Stimulated activated CD8-positive, alpha-beta memory T cell treated with anti-CD3 and anti-CD28 coated beads, Interleukin-2, amount 100 ng/mL, for 1 hour (primary cell): ENCODE measurements around the gene TTC24.
"Not testable (repeated sequence)": the region's sequence is repeated elsewhere in the genome, so short reads cannot be mapped to it uniquely, and the experiment has no call there.

Source experiments
- DNase-seq, 2 donors: peaks; one replicate each; pipeline ENCODE4 v3.0.0-alpha.2; 2020; ENCODE audit warnings: low read depth in 2 of 2

Gene TTC24

DNA sequence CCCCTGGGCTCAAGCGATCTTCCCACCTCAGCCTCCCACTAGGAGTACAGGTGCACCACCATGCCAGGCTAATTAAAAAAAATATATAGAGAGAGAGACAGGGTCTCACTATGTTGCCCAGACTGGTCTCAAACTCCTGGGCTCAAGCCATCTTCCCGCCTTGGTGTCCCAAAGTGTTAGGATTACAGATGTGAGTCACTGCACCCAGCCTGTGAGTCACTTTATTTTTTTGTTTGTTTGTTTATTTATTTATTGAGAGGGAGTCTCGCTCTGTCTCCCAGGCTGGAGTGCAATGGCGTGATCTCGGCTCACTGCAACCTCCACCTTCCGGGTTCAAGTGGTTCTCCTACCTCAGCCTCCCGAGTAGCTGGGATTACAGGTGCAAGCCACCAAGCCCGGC is 8.4 kb downstream of the TTC24 start:
- DNase-seq: not testable (repeated sequence)

DNA sequence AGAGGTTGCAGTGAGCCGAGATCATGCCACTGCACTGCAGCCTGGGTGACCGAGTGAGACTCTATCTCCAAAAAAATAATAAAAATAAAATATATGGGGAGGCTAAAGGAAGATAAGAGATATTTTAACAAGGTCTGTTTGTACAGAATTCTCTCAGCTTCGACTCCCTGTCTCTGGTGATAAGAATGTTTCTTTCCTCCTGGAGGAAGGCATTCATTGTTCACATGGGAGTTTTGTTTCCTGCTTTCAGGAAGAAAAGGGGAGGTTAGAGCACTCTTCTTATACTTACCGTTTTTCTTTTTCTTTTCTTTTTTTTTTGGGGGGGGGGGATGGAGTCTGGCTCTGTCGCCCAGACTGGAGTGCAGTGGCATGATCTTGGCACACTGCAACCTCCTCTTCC is 10.0 kb downstream of the TTC24 start:
- no peak for DNase-seq

DNA sequence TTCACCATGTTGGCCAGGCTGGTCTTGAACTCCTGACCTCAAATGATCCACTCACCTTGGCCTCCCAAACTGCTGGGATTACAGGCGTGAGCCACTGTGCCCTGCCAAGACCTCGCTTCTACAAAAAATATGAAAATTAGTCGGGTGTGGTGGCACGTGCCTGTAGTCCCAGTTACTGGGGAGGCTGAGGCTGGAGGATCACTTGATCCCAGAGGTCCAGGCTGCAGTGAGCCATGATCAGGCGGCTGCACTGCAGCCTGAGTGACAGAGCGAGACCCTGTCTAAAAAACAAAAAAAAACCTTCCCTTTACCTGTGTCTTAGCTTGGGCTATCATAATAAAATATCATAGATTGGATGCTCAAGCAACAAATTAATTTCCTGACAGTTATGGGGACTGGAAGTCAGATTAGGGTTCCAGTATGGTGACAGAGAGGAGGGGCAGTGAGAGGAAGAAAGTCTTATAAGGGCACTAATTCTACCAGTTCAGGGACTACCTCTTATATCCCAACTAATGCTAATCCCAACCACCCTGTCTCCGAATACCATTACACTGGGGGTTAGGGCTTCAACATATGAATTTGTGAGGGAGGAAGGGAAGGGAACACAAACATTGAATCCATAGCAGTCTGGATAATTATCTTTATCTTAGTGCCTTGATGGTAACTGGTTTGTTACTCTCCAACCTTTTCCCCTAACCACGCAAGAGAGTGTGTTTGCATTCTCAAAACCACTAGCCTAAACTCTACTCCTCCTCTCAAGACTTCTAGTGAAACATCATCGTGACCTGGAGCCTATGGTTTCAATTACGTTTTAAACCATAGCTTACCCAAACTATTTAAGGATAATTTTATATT is 11.0 kb downstream of the TTC24 start:
- no peak for DNase-seq

DNA sequence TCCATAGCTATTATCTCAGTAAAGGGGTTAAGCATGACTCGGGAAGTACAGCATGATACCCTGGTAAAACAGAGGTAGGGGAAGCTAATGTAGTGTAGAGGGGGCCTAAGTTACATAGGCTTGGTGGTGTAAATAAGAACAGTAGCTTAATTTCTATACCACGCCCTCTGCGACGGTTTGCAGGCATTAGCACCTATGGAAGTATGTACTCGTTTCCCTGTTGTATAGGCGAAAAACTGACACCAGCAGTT is 11.6 kb downstream of the TTC24 start:
- DNase-seq: no peak

DNA sequence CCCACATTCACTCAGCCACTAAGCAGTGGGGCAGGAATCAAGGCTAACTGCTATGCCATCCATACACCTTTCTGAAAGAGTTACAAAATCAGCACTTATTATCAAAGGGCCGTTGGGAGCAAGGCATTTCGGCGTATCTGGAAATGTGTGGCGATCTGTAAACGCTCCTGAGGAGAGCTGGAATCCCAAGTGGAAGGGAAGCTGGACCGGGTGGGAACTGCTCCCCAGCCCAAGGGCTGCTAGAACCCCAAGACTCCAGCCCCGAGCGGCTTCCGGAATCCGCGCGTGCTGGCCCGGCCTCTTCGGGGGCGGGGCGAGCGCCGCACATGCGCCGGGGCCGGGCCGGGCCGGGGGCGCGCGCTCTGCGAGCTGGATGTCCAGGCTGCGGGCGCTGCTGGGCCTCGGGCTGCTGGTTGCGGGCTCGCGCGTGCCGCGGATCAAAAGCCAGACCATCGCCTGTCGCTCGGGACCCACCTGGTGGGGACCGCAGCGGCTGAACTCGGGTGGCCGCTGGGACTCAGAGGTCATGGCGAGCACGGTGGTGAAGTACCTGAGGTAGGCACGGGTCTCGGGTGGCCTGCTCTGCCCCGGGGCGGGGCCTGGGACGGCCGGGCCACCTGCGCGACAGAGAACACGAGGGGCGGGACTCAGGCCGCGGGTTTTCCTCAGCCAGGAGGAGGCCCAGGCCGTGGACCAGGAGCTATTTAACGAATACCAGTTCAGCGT is 12.1 kb downstream of the TTC24 start, which contains the start of gene NAXE:
TSS of gene NAXE (plus strand) at position 345 of the 726 bp plus-strand sequence. CDS start at position 374, 29 bp downstream.
- peak; percentile 30 to 48 for DNase-seq

DNA sequence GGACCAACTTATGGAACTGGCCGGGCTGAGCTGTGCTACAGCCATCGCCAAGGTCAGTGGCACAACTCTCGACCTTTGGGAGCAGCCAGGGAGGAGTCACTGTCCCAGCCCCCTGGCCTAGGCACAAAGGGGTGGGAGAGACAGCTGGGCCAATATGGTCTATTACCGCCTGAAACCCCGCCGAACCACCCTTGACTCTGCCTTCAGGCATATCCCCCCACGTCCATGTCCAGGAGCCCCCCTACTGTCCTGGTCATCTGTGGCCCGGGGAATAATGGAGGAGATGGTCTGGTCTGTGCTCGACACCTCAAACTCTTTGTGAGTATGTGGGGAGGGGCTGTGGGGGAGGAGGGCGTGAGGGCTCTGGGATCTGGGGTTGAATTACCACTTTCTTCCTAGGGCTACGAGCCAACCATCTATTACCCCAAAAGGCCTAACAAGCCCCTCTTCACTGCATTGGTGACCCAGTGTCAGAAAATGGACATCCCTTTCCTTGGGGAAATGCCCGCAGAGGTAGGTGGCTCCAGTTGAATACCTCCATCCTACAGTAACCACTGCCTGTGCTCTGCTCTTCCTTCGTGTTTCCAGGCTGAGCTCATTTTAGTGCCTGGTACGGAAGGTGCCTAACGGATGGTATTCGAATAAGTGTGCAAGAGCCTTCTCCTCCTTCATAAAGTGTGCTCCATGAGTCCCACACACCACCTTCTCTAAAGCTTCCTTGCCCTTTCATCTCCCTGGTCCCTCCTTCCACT is 12.8 kb downstream of the TTC24 start:
- DNase-seq: no peak

DNA sequence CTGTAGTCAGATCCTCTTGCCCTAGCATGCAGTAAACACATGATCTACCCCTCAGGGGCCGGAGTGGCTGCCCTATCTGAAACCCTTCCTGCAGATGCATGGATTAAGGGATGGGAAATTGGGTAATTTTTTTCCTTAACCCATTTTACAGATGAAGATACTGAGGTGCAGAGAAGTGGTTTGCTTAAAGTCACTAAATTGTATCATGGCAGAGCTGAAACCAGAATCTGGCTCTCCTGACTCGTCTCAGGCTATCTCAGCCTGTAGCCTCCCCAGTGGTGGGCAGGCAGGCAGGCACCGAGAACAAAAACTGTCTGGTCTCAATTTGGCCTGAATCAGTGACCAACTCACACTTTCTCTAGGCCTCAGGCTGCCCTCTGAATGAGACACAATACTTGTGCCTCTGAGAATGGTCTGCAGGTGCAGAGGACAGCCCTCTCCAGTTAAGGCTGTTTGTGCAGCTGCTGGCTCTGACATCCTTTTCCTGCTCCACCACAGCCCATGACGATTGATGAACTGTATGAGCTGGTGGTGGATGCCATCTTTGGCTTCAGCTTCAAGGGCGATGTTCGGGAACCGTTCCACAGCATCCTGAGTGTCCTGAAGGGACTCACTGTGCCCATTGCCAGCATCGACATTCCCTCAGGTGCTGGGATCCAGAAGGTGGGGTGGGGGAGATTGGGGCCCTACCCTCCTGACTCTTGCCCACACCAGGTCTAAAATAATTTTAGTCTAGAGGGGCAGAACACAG is 13.6 kb downstream of the TTC24 start:
- no peak for DNase-seq

DNA sequence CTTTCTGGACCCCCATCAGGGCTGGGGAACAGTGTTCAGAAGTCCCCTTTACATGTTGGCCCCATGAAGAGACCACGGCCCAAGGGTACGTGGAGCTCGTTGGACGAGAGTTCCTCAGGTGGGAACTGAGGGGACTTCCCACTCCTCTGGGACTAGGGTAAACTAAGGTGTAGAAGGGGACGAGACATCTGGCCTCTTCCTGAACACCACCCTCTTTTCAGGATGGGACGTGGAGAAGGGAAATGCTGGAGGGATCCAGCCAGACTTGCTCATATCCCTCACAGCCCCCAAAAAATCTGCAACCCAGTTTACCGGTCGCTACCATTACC is 14.1 kb downstream of the TTC24 start:
- DNase-seq: no peak

DNA sequence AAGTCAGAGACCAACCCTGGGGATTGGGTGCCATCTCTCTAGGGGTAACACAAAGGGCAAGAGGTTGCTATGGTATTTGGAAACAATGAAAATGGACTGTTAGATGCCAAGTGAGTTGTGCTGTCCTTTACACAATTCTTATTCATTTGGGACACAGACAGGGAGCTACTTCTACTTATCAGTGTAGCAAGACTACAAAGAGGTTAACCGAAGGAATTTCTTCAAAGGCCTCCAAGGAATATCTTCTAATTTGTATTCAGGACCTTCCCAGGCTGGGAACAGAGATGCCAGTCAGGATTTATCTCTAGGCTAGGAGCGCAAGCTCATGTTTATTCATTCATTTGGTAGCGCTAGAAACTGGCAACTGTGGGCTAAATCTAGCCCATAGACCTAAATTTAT is 14.7 kb downstream of the TTC24 start:
- no peak for DNase-seq

DNA sequence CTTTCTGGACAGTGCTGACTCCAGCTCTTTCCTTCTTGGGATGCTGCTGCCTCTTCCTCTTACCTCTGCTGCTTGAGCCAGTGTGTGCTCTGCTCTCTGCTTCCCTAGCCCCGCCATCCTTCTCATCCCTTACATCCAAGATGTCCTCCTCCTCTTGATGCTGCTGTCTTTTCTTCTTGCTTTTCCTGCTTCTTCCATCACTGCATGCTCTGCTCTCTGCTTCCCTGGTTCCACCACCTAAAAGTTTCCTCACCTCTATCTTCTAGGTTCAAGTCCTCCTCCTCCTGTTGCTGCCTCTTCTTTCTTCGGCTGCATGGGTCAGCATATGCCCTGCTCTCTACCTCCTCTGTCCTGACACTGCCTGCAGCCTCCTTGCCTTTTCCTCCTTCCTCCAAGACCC is 15.5 kb downstream of the TTC24 start:
- no peak for DNase-seq

DNA sequence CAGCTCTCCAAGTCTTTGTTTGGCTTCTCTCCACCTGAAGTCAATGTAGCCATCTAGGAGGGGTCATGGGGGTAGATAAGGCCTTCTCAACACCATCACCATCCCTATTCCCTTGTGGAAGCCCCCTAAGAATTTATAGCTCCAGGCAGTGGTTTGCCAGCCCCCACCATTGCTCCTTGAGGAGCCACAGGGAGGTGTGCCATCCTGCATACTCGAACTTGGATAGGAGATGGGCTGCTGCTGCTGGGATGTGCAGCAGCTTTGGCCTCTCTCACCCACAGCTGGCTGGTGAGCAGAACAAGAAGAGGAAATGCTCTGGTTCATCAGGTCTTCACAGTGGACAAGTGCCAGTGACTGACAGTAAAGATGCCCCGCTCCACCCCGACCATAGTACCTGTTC is 16.9 kb downstream of the TTC24 start:
- no peak for DNase-seq

DNA sequence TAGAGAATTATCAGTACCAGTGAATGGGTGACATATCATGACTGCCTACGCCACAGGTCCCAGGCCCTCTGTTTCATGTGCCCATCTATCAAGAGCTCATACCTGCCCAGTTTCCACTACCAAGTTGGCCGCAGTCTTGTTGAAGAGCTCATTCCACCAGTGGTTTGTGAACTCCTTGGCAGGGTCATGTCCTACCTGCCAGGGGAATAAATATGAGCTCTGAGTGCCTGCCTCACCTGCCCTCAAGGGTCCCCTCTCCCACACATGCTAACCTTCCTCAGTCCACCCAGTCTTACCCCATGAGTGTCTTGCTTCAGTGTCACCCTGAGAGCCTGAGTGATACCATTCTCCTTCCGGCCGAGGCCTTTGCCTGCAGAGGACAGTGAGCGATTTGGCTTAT is 18.6 kb downstream of the TTC24 start:
- no peak for DNase-seq

DNA sequence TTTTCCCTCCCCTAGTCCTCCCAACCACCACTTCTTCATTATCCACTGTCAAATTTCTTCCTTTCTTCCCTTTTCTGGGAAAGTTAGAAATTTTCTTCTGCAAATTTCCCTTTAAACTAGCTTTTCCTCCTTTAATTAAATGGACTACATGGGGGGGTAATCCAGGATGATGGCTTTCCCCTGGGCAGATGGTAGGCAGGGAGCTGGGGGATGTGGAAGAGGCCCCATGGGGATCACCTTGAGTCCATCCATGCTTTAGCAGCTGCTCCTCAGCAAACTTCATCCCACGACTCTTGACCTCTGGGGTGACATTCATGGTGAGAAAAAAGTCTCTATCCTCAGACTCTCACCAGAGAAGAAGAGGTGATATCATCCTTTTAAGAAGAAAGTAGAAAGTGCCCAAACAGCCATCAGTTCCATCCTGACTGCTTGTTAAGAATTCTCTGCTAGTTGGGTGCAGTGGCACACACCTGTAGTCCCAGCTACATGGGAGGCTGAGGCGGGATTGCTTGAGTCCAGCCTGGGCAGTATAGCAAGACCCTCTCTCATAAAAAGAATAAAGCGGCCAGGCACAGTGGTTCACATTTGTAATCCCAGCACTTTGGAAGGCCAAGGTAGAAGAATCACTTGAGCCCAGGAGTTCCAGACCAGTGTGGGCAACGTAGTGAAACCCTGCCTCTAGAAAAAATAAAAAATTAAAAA is 19.4 kb downstream of the TTC24 start:
- no peak for DNase-seq

DNA sequence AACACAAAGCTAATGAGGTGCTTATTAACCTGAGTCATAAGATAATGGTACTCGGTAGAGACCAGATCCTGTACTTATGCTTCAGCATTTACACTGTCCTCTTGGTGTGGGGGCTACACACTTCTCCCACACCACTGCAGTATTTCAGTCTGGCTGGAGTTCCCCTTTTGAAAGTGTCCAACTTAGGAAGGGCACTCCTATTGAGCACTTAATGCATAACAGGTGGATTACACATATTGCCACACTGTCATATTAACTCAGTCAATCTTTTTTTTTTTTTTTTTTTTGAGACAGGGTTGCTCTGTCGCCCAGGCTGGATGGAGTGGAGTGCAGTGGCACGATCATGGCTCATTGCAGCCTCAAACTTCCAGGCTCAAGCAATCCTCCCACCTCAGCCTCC is 20.3 kb downstream of the TTC24 start:
- no peak for DNase-seq

DNA sequence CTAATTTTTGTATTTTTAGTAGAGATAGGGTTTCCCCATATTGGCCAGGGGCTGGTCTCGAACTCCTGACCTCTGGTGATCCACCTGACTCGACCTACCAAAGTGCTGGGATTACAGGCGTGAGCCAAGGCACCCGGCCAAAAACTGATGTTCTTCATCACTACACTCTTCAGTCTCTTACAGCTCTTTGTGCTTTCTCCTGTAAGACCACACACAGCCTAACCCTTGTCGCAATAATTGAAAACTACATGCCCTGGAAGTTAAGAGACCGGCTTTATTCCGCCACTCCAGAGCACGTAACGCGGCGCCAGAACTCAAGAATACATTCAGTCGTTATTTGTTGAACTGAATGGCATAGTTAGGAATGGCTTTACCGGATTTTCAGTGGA is 21.2 kb downstream of the TTC24 start:
- no peak for DNase-seq

DNA sequence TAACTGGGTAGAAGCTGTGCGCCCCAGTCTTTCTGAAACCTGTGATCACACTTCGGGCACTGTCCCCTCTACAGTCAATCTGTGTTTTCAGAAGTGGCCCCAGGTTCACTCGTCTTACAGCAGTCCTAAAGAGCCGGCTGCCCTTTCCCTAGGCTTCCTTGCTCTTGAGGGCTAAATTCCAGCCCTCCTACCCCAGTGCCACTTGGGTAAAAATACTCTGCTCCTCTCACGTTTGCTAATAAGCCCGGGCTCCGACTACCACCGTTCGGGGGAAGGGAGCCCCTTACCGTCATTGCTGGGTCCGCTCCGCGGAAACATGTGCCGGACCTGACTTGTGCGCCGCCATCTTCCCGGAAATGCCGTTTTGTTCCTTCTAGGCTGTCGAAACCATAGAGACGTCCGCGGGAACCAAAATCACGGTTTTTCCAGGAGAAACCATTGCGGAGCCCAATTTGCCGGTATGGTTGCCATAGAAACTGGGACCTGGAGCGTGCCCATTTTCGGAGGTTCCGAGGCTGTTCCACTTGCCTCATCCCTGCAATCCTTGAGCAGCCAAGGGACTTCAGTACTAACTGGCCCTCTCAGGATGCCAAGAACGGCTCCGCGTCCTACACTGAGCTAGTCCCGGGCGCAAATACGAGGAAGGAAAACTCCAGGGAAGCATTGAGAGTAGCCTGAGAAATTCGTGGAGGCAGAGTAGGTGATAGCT is 21.8 kb downstream of the TTC24 start, which contains the start of gene GPATCH4:
TSS of gene GPATCH4 (minus strand) at position 358 of the 709 bp plus-strand sequence.
- peak; percentile 53 to 64 for DNase-seq

DNA sequence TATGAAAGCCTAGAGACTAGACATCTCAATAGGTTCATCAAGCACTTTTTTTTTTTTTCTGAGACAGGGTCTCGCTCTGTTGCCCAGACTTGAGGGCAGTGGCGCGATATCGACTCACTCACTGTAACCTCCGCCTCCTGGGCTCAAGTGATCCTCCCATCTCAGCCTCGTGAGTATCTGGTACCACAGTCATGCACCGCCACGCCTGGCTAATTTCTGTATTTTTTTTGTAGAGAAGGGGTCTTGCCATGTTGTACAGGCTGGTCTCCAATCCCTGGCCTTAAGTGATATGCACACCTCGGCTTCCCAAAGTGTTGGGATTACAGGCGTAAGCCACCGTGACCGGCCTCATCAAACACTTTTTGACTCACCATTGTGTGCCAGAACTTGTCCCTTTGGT is 22.4 kb downstream of the TTC24 start:
- no peak for DNase-seq

DNA sequence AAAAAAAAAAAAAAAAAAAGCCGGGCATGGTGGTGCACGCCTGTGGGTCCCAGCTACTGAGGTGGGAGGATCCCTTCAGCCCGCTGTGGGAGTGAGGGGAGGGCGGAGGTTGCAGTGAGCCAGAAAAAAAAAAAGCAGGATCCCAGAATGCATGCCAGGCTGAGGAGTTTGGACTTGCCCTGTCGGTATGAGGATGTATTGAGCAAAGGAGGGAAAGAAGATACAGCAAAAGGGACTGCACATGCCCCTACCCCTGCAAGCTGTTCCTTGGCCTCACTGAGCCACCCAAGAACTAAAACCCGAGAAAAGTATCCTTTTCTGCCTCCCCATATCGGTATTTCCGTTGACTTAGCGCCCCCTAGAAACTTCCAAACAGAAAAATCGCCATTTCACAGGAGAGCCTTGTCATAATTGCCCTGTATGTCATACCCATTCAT is 23.1 kb downstream of the TTC24 start:
- no peak for DNase-seq

DNA sequence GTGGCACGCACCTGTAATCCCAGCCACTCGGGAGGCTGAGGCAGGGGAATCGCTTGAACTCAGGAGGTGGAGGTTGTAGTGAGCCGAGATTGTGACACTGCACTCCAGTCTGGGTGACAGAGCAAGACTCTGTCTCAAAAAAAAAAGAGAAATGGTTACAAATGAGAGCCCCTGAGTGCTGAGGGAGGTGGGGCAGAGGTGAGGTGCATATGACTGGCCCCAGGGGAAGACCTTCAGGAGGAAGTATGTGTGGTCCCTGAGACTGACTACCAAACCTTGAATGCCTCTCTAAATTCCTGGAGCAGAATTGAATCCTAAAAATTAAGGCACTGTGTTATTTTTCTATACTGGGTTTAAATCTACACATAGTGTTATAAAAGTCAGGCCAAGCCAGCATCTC is 27.8 kb downstream of the TTC24 start:
- DNase-seq: not testable (repeated sequence)

DNA sequence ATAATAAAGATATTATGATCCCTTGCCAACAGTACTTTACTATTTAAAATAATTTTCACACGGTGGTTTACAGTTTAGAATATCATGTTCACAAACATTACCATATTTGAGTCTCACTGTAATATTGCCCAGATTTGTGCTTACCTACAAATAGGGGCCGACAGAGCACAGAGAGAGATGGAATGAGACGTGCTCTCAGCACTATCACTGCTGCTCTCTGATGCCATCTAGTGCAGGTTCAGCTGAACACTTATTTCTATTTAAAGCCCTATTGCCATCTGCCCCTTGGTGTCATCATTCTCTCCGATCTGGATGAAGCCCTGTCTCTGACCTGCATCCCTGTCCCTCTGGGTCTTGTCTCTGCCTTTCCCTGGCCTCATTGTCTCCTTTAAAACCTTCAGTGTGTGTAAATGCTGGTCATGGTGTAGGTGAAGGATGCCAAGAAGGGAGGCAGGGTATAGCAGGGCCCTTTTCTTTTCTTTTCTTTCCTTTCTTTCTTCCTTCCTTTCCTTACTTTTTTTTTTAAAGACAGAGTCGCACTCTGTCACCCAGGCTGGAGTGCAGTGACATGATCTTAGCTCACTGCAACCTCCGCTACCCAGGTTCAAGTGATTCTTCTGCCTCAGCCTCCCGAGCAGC is 28.6 kb downstream of the TTC24 start:
- DNase-seq: peak; percentile 21 to 30
